Limb (tissue), 2 donors: Measurements from ENCODE around the gene RNPS1.

Experiments used
- DNase-seq, 2 donors: peaks; one replicate each; pipeline ENCODE4 v3.0.0-alpha.2; 2016; ENCODE audit errors: extremely low spot score in 2 of 2

RNPS1 gene, protein sequence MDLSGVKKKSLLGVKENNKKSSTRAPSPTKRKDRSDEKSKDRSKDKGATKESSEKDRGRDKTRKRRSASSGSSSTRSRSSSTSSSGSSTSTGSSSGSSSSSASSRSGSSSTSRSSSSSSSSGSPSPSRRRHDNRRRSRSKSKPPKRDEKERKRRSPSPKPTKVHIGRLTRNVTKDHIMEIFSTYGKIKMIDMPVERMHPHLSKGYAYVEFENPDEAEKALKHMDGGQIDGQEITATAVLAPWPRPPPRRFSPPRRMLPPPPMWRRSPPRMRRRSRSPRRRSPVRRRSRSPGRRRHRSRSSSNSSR

DNA sequence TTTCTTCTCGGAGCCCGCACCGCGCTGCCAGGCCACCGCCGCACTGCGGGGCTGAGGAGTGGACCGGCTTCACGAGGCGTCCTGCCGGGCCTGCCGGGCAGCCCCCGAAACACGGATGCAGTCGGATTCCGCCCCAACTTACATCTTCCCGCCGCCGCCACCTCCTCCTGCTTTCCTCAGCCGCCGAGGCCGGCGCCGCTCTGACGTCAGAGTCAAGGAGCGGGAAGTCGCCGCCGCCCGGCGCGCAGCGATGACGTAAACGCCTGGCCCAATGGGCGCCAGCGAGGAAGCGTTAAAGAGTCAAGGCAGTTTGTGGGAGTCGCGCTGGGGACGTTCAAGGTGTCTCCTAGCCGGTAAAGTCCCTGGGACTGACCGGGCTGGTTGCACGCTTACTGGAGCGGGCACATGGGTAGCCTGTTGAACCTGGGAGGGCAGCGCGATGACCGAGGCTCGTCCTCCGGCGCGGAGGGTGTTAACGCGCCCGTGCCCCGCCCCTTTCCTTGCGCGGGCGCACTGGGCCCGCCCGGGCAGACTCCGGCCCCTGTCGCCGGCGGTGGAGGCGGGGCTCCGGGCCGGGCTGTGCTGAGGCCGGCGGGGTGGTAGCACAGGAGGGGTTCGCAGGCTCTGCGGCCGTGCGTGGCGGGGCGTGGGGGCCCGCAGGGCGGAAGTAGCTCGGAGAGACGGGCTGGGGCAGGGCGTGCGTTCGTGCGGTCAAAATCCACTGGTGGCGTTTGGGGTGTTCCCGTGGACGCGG lies at the start of gene RNPS1:
TSS of gene RNPS1 (minus strand) at position 214 of the 754 bp plus-strand sequence. CDS start 3,483 bp downstream, outside the sequence.
- DNase-seq = peak; percentile 94 to 99

DNA sequence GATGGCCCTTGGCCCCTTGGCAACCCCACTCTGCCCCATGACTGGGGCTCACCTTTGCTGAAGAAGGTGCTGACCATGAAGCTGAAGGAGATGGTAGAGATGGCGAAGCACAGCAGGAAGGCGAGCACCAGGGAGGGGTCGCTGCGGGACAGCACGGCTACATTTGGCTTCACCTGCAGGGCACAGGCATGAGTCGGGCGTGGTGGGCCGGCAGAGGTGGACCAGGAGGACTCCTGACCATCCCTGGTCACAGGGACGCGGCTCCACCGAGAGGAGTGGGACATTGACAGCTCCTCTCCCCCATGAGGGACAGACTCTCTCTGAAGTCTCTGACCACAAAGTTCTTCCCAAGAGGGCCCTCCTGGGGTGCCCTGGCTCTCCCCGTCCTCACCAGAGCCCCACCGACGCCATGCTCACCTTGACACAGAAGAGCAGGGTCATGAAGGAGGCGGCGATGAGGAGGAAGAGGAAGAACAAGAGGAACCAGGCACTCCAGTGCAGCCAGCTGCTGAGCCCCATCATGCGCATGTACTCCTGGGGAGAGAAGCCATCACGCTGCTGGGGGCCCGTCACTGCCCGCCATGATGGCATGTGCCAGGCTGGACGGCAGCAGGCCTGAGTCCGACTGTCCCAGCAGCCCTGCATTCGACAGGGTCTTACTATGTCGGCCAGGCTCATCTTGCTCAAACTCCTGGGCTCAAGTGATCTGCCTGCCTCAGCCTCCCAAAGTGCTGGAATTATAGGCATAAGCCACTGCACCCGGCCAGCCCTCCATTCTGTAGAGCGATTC lies 49.5 kb upstream of the RNPS1 start:
- no peak for DNase-seq

DNA sequence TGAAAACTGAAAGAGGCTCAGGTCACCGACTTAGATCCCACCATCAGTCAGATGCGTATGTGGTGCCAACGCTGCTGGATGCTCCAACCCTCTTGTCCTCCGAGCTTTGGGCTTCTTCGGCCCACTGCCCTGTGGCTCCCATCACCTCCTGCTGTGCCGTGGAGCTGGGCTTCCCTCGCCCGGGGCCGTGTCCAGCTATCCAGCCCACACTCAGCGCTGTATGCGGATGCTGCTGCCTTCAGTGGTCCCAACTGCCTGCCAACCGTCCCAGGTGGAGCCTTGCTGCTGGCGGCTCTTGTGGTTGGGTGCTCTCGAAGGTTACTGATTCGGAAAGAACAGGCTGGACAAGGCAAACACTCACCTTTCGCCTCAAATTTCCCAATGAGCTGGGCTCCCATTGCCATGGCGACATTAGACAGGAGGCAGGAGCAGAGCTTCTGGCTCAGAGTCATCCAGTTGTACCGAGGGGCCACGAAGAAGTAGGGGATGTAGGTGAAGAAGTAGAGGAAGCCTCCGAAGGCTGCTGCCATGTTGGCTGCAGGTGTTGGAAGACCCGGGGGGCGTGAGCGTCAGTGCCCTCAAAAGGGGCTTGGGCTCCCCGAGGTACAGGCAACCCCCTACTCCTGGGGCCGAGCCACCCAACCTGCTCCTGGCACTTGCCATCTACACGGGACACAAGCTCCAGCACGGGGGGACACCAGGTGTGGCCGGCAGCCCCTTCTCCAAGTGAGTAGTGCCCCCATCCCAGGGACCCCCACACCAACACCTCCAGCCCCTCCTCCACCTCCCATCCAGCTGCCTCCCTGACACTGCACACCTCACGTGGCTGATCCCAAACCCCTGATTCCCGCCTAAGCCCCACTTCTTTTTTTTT lies 40.4 kb upstream of the RNPS1 start:
- DNase-seq = no peak

DNA sequence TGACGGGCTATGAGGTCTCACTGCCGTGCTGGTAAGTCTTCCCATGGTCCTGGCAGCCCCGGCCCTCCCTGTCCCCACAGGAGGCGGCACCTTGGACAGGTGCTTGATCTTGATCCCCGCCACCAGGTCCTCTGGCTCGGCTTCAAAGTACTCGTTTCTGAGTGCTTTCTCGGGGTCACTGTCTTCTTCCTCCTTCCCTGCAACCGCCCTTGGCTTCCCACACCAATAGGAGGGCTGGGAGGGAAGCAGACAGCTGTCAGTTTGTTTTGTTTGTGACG lies 31.9 kb upstream of the RNPS1 start:
- DNase-seq = no peak

DNA sequence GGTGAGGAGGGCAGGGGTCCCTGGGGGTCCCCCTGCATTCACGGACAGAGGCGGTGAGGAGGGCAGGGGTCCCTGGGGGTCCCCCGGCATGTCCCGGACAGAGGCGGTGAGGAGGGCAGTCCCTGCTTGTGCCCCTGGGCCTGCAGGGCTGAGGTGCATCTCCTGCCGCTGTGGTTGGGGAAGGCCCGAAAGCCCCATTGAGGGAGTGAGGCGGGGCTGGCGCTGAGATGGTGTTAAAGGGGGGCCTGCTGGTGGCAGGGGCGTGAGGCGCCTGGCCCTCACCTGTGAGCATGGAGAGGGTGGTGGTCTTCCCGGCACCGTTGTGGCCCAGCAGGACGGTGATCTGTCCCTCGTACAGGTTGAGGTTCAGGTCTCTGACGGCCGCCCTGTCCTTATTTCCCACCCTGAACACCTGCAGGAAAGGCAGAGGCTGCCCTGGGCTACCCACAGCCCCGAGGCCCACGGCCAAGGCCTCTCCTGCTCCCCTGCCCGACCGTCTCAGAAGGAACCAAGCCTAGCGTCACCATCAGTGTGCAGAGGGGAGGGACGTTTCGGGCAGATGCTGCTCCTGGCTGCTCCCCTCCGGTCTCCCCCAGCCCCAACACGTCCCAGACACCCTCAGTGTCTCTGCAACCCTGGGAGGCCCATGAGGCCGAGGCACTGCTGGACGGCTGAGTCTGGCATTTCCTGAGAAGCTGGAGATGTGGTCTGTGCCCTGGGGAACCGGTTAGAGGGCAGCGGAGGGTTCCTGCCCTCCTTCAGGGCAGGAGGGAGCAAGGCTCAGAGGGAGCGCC lies 31.4 kb upstream of the RNPS1 start:
- no peak for DNase-seq

DNA sequence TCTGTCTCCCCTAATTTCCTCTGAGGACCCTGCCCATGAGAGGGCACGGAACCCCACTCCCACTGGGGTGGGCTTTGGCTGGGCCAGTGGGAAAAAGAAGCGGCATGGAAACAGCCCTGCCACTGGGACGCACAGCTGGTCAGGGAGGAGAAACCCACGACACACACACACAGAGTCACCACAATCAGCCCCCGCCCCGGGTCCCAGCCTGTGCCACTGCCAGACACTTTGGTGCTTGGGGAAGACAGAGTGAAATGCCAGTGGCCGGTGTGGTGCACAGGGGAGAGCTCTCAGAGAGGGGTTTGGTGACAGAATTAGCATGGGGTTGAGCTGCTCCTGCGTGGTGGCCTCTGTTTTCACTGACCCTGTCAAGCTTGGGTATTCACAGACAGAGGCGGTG lies 30.7 kb upstream of the RNPS1 start:
- DNase-seq = no peak

DNA sequence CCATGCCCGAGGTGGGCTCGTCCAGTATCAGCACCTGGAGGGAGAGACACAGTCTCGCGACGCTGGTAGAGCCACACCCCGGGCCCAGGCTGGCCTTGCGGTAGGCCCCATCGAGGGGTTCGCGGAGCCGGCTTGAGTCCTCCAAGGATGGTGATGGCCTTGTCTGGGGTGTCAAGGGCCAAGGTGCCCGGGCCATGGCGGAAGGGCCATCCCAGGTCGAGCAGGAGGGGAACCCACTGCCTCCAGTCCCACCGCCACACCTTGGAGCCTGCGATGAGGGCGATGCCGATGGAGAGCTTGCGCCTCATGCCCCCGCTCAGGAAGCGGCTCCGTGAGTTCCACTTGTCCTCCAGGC lies 29.6 kb upstream of the RNPS1 start:
- no peak for DNase-seq

DNA sequence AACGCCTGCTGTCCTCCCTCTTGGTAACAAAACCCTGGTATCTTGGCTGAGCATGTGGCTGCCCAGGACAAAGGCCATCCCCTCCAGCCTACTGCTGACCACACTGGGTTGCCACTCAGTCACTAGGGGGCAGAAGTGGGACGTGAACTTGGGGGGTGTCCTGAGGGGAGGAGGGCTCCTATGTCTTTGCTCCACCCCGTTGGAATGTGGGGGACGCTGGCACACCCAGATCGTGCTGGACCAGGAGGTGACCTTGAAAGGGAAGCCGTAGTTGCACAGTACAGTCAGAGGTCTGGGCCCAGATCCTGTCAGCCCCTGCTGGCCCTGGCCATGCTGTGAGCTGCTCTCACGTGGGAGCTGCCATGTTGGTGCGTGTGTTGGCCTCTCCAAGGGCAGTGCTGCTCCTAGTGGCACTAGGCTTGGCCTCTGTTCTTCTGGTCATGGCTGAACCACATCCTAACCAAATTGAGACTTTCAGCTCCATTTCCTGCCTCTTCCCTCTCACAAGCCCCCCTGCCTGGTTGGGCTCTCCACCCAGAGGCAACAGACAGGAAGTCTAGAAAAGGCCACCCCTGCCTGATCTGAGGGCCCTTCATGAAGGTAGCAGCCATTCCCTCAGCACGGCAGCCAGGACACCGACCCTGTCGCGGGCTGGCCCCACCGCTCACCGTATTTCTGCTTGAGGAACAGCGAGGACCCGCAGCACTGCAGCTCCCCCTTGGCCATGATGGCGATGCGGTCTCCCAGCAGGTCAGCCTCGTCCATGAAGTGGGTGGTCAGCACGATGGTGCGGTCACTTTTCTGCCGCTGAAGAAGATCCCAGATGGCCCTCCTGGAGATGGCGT lies 29.0 kb upstream of the RNPS1 start:
- DNase-seq = no peak

DNA sequence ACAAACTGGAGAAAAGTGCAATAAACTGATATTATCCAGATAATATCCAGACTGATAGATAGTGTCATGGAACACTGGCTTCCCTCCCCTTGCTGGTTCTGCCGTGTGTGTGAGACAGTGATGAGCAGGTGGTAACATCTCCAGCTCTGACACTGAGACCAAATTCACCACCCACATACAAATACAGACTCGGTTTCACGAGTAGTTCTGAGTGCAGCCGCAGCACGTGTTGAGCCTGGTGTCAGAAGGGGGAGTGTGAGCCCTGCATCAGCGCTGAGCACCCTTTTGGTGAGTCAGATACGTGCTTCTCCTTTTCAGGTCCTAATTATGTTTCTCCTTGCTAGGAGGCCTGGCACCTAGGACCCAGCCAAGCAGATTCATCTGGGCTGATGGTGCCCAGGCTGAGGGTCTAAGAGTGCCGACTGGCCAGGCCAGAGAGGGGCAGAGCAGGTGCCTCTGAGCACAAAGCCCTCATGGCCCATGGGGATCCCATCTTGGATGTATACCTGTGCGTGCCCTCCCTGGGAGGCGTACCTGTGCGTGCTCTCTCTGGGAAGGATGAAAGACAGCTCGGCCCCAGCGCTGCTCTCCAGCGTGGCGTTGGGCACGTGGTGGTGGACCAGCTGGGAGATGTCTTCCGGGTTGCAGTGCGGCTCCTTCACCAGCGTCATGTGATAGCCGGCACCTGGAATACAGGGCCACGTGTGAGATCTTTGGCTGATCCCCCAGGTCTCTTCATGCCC lies 27.3 kb upstream of the RNPS1 start:
- no peak for DNase-seq

DNA sequence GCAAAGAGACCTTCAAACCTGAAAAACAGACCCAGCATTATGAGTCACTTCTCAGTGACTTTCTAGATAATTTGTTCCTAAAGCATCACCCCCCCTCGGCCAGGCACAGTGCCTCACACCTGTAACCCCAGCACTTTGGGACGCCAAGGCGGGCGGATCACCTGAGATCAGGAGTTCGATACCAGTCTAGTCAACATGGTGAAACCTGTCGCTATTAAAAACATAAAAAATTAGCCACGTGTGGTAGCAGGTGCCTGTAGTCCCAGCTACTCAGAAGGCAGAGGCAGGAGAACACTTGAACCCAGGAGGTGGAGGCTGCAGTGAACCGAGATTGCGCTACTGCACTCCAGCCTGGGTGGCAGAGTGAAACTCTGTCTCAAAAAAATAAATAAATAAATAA lies 24.3 kb upstream of the RNPS1 start:
- no peak for DNase-seq

DNA sequence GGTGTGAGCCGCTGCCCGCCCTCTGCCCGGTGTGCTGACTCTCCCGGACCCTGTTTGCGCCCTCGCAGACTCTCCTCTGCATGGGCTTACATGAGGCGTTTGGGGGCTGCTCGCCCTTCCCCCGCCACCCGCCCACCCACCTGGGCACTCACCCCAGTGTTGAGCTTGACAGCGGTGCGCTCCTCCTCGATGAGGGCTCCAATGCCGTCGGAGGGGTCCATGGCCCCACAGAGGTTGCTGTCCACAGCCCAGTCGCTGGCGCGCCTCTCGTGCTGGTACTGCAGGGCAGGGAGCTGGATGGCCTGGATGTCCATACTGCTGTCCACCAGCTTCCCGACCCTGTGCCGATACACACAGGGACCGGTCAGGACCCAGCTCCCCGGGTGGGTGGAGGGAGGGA lies 21.4 kb upstream of the RNPS1 start:
- DNase-seq = no peak

DNA sequence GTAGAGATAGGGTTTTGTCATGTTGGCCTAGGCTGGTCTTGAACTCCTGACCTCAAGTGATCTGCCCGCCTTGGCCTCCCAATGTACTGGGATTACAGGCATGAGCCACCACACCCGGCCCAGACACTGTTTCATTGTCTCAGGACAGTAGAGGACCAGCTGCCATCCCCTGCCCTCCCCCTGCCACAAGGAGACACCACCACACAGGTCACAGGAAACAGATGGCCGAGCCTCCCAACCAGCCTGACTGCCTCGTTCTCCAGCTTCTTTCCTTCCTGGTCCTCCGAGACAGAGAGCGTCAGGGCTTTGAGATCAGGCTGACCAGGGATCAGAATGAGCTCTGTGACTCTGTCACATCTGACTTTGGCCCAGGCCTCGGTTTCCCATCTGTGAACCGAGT lies 20.8 kb upstream of the RNPS1 start:
- DNase-seq = no peak

DNA sequence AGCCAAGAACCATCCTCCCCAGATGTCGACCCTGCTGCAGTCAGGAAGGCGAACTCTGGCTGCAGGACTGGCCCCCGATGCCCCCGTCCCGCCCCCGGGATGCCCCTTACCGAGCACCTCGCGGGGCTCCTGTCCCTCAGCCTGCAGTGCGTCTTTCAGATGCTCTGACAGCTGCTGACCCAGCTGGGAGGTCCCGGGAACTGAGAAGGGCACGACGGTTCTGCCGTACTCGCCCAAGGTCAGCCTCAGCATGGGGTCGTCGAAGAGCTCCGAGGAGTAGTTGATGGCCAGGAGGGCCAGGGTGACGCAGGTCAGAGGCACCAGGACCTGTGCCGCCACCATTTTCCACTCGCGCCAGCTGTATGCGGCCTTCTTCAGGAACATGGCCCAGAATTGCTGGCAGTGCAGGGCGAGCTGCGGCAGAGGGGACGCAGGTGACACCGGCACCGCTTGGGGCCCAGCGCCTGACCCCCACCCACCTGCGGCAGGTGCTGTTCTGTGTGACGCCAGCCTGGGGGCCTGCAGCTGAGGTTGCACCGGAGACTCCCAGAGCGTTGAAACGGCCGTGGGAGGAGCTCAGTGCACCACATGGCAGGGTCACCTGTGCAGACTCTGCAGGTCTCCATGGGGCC lies 20.1 kb upstream of the RNPS1 start:
- no peak for DNase-seq

DNA sequence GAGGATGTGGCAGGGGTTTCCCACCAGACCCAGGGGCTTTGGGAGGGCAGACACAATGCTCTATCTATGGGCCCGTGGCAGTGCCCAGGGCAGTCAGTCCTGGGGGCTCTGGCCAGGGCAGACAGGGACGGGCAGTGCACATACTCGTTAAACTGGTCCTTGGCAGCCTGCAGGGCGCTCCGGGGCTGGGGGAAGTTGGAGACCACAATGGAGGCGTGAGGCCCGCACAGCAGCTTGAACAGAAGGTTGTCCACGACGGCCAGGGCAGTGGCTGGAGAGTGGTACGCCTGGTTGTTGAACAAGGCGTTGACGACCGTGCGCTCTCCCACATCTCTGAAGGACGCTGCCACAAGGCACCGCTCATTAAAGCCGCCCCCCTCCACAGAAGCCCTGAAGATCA lies 18.6 kb upstream of the RNPS1 start:
- DNase-seq = no peak

DNA sequence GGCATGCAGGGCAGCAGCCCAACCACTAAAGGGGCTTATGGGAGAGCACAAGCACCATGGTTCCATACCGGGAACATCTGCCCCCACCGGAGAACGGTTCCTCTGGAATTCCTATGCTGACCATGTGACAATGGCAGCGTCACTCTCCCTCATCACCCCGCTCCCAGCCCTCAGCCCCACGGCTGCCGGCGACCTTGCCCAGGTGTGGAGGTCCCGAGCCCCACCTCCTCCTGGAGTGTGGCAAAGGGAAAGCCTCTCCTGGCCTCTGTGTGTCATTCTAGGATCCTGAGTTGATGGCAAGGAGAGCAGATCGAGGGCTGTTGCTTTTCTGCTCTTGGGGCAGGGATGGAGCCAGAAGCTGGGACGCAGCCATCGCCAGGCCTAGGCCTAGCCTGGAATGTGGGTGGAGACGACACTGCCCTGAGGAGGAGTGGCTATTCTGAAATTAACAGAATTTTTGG lies 17.8 kb upstream of the RNPS1 start:
- no peak for DNase-seq

DNA sequence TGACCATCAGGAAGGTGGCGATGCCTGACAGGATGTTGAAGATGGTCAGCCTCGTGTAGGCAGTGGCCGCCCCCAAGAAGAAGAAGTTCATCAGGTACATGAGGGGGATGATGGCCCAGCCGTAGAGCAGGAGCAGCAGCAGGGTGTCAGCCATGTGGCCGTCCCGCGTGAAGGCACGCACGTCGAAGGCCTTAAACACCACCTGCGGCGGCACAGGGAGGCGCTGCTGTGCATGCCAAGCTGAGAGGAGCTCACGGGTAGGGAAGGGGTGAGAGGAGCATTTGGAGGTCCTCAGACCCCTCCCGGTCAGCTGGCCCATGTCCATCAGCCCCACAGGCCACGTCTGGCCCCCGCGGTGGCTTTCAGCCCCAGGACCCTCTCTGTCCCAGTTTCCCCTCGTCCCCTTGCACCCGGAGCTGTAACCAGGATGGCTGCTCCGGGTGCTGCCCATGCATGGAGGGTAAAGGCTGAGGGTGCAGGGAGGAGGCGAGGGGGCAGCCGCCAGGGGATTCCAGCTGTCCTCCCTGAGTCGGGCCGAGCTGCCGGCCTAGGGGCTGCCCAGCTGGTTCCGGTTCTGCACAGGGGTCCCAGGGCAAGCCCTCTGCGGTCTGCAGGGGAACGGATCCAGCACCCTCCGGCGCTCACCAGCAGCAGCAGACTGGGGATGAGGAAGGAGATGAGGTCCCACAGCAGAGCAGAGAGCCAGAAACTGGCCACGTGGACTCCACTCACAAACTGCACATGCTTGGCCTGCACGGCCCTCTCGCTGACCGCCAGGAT lies 17.1 kb upstream of the RNPS1 start:
- DNase-seq = no peak

DNA sequence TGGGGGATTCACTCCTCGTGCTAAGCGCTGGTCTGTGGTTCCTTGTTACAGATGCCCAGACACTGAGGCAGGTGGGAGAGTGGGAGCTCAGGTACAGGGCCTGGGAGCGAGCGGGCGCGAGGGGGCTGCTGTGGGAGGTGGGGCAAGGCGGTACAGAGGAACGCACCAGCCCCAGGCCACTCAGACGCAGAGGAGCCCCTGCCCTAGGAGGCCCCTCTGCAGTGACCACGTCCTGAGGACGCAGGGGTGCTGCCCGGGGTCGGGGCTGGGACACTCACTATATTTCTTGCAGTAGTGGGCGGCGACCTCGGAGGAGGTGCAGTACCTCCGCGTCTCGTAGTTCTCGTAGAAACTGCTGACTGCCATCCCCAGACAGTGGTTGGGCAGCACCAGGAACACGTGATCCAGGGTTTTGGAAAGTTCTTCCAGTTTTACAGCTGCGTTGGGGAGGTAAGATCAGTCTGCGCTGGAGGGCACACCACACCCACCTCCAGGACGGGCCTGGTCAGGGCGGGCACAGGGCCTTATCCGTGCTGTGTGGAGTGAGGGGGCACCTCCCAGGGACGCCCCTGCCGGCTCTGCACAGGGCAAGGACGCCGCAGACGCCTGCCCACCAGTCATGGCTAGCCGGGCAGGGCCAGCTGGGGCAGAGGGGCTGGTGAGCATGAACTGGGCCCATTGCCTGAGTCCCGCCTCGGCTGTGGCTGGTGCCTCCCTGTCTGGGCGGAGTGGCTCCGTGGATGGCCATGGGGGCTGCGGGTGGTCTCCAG lies 16.3 kb upstream of the RNPS1 start:
- DNase-seq = no peak
